Neuronal stem cell (in vitro differentiated cells): ENCODE measurements around the gene PTPN14.

Experiments used
- DNase-seq: peaks from one replicate; pipeline ENCODE4 v3.0.0-alpha.2; 2013; ENCODE audit warnings: low spot score
- H2AFZ ChIP-seq: one replicate; pipeline ENCODE4 v1.6.1; 2013; ENCODE audit warnings: mild to moderate bottlenecking, low read length, inconsistent platforms
- H2AK5ac ChIP-seq: 2 replicates; pipeline ENCODE4 v1.6.1; 2013; ENCODE audit warnings: low read depth, mild to moderate bottlenecking, inconsistent platforms, low read length, moderate library complexity, mixed read lengths
- H2BK120ac ChIP-seq: 2 replicates; pipeline ENCODE4 v1.6.1; 2013; ENCODE audit warnings: low read depth, mild to moderate bottlenecking, inconsistent platforms, low read length, moderate library complexity, mixed read lengths
- H2BK12ac ChIP-seq: one replicate; pipeline ENCODE4 v1.6.1; 2013; ENCODE audit warnings: low read length, inconsistent platforms
- H2BK15ac ChIP-seq: 2 replicates; pipeline ENCODE4 v1.6.1; 2013; ENCODE audit warnings: mild to moderate bottlenecking, low read length, inconsistent platforms, mixed read lengths
- H2BK5ac ChIP-seq: one replicate; pipeline ENCODE4 v1.6.1; 2013; ENCODE audit warnings: inconsistent platforms, mild to moderate bottlenecking, low read length, moderate library complexity
- H3K14ac ChIP-seq: one replicate; pipeline ENCODE4 v1.6.1; 2013; ENCODE audit warnings: low read length, inconsistent platforms
- H3K18ac ChIP-seq: 2 replicates; pipeline ENCODE4 v1.6.1; 2013; ENCODE audit warnings: low read length, inconsistent platforms
- H3K23ac ChIP-seq: 2 replicates; pipeline ENCODE4 v1.6.1; 2013; ENCODE audit warnings: low read depth, mild to moderate bottlenecking, mixed read lengths, low read length, inconsistent platforms; ENCODE audit not compliant: poor library complexity
- H3K27ac ChIP-seq: replicated peaks from 3 replicates; pipeline ENCODE4 v1.5.1; 2013; ENCODE audit warnings: low read length, inconsistent platforms
- H3K27me3 ChIP-seq, 3 experiments: 2 replicates each; pipeline ENCODE4 v1.6.1; 2013; ENCODE audit warnings: low read length in 3 of 3, mild to moderate bottlenecking in 2 of 3, inconsistent platforms in 1 of 3, low read depth in 1 of 3, mixed read lengths in 1 of 3, moderate library complexity in 1 of 3; ENCODE audit not compliant: control insufficient read depth in 3 of 3, insufficient read depth in 3 of 3
- H3K36me3 ChIP-seq, 2 donors: replicated peaks in 1 of 2; 2 replicates each; pipeline ENCODE4 v1.6.1; 2013; ENCODE audit warnings: low read length in 2 of 2; ENCODE audit not compliant: control insufficient read depth in 2 of 2, insufficient read depth in 2 of 2
- H3K4ac ChIP-seq: 2 replicates; pipeline ENCODE4 v1.6.1; 2013; ENCODE audit warnings: inconsistent platforms, mild to moderate bottlenecking, low read length, moderate library complexity
- H3K4me1 ChIP-seq, 2 donors: 1 replicate in 1 of 2; 2 replicates in 1 of 2; pipeline ENCODE4 v1.6.1; 2013; ENCODE audit warnings: low read length in 2 of 2, low read depth in 1 of 2; ENCODE audit not compliant: control insufficient read depth in 2 of 2, insufficient read depth in 1 of 2
- H3K4me2 ChIP-seq: one replicate; pipeline ENCODE4 v1.6.1; 2013; ENCODE audit warnings: mild to moderate bottlenecking, low read length, inconsistent platforms; ENCODE audit not compliant: insufficient read depth, poor library complexity, severe bottlenecking
- H3K4me3 ChIP-seq, 2 donors: 2 replicates each; pipeline ENCODE4 v1.5.1; 2013; ENCODE audit warnings: low read length in 2 of 2, mild to moderate bottlenecking in 2 of 2, inconsistent platforms in 1 of 2, moderate library complexity in 1 of 2
- H3K79me1 ChIP-seq: one replicate; pipeline ENCODE4 v1.6.1; 2013; ENCODE audit warnings: low read depth, mild to moderate bottlenecking, inconsistent platforms, low read length, moderate library complexity
- H3K9ac ChIP-seq: one replicate; pipeline ENCODE4 v1.6.1; 2013; ENCODE audit warnings: mild to moderate bottlenecking, low read depth, low read length, inconsistent platforms; ENCODE audit not compliant: poor library complexity
- H3K9me3 ChIP-seq, 2 donors: replicated peaks in 1 of 2; 2 replicates each; pipeline versions ENCODE3 to v1.6.1; 2013; ENCODE audit warnings: low read length in 2 of 2, mild to moderate bottlenecking in 2 of 2, inconsistent platforms in 1 of 2, low read depth in 1 of 2, mixed read lengths in 1 of 2, moderate library complexity in 1 of 2; ENCODE audit not compliant: control insufficient read depth in 2 of 2, insufficient read depth in 1 of 2
- H4K8ac ChIP-seq: one replicate; pipeline ENCODE4 v1.6.1; 2013; ENCODE audit warnings: low read depth, mild to moderate bottlenecking, inconsistent platforms, low read length, moderate library complexity
- H4K91ac ChIP-seq: one replicate; pipeline ENCODE4 v1.6.1; 2013; ENCODE audit warnings: low read length, low read depth, mild to moderate bottlenecking, inconsistent platforms; ENCODE audit not compliant: poor library complexity
- WGBS, 2 donors: extraction: QIAGEN DNeasy Blood & Tissue Kit; methylation state at CpG; one replicate each; pipeline ENCODE4 v1.1.7; 2013; ENCODE audit warnings: missing lambda C conversion rate in 2 of 2, mixed read lengths in 1 of 2; ENCODE audit not compliant: insufficient read length in 2 of 2, insufficient replicate concordance in 1 of 2; ENCODE audit errors: extremely low coverage in 2 of 2; 5-methylcytosine and 5-hydroxymethylcytosine counted together

The PTPN14 gene

DNA sequence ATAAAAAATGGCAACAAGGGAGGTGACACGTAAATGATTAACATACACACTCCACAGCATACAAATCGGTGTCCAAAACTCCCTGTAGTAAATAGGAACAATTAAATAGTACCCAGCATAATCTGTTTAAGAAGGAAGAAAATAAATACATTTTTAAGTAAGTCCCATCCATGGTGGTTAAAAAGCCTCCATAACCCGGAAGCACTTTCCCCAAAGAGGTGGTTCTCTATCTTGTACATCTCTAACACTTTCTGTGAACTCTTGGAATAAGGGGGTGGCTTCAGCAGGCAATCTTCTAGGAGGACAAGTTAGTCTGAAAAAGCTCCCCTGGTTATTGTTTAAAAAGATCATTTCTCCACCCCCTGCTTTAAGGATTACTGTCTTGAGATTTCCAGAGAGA lies 76.9 kb downstream of the PTPN14 start:
- Histone ChIP-seq H3K14ac (no peak overlapping the region), H3K4me1 (peaks cover 7 to 11% of the 10 kb centered on the region in 2 donors), H3K79me1 (no peaks in the 10 kb centered on the region), H3K18ac (no peak overlapping the region), H2AFZ (no peak overlapping the region), H2AK5ac (no peak overlapping the region), H2BK120ac (no peak overlapping the region), H2BK12ac (no peak overlapping the region), H4K91ac (no peak overlapping the region), H3K27ac (no peak overlapping the region), H2BK15ac (no peak overlapping the region), H3K4me2 (no peak overlapping the region), H3K23ac (no peak overlapping the region), H3K27me3 (no peaks in the 10 kb centered on the region), H3K36me3 (no peaks in the 10 kb centered on the region), H3K9ac (no peak overlapping the region), H2BK5ac (no peak overlapping the region), H3K4me3 (no peak overlapping the region), H3K4ac (no peak overlapping the region), H3K9me3 (peaks cover 0 to 4% of the 10 kb centered on the region in 2 donors), H4K8ac (no peak overlapping the region)
- DNase-seq, result no peak
- WGBS, 2 donors, result no CpG with 5 or more reads among the region's 3 CpGs

DNA sequence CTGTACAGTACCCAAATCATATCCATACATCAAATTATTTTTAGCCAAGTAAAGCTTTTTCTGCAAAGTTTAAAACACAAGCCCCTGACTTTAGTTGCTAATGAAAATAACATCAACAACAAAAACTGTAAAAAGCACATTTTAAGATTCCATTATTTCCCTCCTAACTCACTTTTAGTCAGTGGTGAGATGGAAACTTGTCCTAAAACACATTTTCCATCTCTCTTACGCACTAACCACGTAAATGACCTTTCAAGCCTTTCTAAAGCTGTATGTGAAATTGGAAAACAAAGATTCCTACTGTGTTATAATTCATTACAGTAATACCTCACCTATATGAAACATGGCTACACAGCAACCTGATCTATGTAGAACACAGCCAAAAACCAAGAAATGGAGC lies 77.5 kb downstream of the PTPN14 start:
- Histone ChIP-seq H3K4ac (no peak overlapping the region), H2AK5ac (no peak overlapping the region), H2BK12ac (no peak overlapping the region), H3K4me1 (peaks cover 7 to 11% of the 10 kb centered on the region in 2 donors), H2BK15ac (no peak overlapping the region), H2AFZ (no peak overlapping the region), H2BK5ac (no peak overlapping the region), H3K9me3 (peaks cover 0 to 4% of the 10 kb centered on the region in 2 donors), H3K4me2 (no peak overlapping the region), H3K4me3 (no peak overlapping the region), H4K91ac (no peak overlapping the region), H3K27me3 (no peaks in the 10 kb centered on the region), H3K18ac (no peak overlapping the region), H4K8ac (no peak overlapping the region), H3K27ac (no peak overlapping the region), H3K36me3 (no peaks in the 10 kb centered on the region), H3K14ac (no peak overlapping the region), H3K79me1 (no peaks in the 10 kb centered on the region), H2BK120ac (no peak overlapping the region), H3K9ac (no peak overlapping the region), H3K23ac (no peak overlapping the region)
- DNase-seq, result no peak
- WGBS, 2 donors, result no CpG with 5 or more reads among the region's 2 CpGs

DNA sequence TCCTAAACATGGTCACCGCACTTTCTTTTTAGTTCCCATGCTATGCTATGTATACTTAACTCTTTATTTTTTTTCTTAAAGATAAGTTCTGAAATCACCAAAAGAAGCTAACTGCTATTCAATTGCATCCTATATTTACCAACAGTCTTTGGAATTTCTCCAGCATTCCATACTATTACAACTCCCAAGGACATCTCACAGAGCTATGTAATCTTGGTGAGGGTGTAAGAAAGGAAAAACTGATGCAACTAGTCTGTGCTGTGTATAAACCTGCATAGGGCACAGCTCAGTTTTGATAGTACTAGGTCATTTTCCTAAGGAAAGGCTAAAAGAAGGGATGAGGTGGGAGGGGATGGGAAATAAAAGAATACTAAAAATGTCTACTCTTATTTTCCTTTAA lies 78.0 kb downstream of the PTPN14 start:
- Histone ChIP-seq H2AFZ (no peak overlapping the region), H4K8ac (no peak overlapping the region), H3K4me1 (peaks cover 7 to 11% of the 10 kb centered on the region in 2 donors), H3K4ac (no peak overlapping the region), H2BK12ac (no peak overlapping the region), H2BK120ac (no peak overlapping the region), H3K23ac (no peak overlapping the region), H3K9me3 (peaks cover 0 to 4% of the 10 kb centered on the region in 2 donors), H2BK15ac (no peak overlapping the region), H4K91ac (no peak overlapping the region), H3K36me3 (no peaks in the 10 kb centered on the region), H3K4me3 (no peak overlapping the region), H3K27me3 (no peaks in the 10 kb centered on the region), H3K27ac (no peak overlapping the region), H3K14ac (no peak overlapping the region), H3K18ac (no peak overlapping the region), H3K9ac (no peak overlapping the region), H2BK5ac (no peak overlapping the region), H2AK5ac (no peak overlapping the region), H3K79me1 (no peaks in the 10 kb centered on the region), H3K4me2 (no peak overlapping the region)
- WGBS, 2 donors, result no CpG with 5 or more reads among the region's 1 CpG
- no peak for DNase-seq

DNA sequence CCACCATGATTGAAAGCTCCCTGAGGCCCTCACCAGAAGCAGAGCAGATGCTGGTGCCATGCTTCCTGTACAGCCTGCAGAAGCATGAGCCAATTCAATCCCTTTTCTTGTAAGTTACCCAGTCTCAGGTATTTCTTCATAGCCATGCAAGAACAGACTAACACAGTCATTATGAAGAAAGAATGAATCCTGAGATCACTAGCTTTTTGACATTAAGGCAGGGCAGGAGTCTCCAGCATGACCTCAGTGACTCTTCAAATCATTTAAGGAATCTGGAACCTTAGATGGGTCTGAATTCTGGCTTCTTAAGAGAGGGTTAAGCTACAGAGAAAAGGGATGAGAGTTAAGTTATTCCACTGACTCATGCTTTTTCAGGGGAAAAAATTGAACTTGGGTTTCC lies 79.0 kb downstream of the PTPN14 start:
- no peak overlapping the region for H3K14ac ChIP-seq
- no peak for DNase-seq
- H2BK15ac ChIP-seq, result no peak overlapping the region
- H3K23ac ChIP-seq, result no peak overlapping the region
- no peak overlapping the region for H4K8ac ChIP-seq
- H2BK12ac ChIP-seq, result no peak overlapping the region
- H3K9me3 ChIP-seq, result peaks cover 0 to 4% of the 10 kb centered on the region in 2 donors
- no peak overlapping the region for H3K27ac ChIP-seq
- no peak overlapping the region for H3K9ac ChIP-seq
- H2BK5ac ChIP-seq, result no peak overlapping the region
- H3K79me1 ChIP-seq, result no peaks in the 10 kb centered on the region
- no peak overlapping the region for H3K4ac ChIP-seq
- H3K27me3 ChIP-seq, result no peaks in the 10 kb centered on the region
- H3K4me2 ChIP-seq, result no peak overlapping the region
- no peak overlapping the region for H2AFZ ChIP-seq
- no peak overlapping the region for H3K4me3 ChIP-seq
- no peak overlapping the region for H4K91ac ChIP-seq
- H2BK120ac ChIP-seq, result no peak overlapping the region
- no peaks in the 10 kb centered on the region for H3K36me3 ChIP-seq
- H3K4me1 ChIP-seq, result peaks cover 5 to 9% of the 10 kb centered on the region in 2 donors
- H2AK5ac ChIP-seq, result no peak overlapping the region
- H3K18ac ChIP-seq, result no peak overlapping the region
